Activated CD4-positive, alpha-beta T cell treated with anti-CD3 and anti-CD28 coated beads for 4 hours (primary cell): ENCODE data around the gene TMSB4X.
A peak's percentile ranks its signal among the peaks of the same experiment; 100 is the strongest.
"Not testable (repeated sequence)": the region's sequence is repeated elsewhere in the genome, so short reads cannot be mapped to it uniquely, and the experiment has no call there.

ENCODE experiments used
- DNase-seq, 2 donors: peaks; one replicate each; pipeline ENCODE4 v3.0.0-alpha.2; 2020

The TMSB4X gene

DNA sequence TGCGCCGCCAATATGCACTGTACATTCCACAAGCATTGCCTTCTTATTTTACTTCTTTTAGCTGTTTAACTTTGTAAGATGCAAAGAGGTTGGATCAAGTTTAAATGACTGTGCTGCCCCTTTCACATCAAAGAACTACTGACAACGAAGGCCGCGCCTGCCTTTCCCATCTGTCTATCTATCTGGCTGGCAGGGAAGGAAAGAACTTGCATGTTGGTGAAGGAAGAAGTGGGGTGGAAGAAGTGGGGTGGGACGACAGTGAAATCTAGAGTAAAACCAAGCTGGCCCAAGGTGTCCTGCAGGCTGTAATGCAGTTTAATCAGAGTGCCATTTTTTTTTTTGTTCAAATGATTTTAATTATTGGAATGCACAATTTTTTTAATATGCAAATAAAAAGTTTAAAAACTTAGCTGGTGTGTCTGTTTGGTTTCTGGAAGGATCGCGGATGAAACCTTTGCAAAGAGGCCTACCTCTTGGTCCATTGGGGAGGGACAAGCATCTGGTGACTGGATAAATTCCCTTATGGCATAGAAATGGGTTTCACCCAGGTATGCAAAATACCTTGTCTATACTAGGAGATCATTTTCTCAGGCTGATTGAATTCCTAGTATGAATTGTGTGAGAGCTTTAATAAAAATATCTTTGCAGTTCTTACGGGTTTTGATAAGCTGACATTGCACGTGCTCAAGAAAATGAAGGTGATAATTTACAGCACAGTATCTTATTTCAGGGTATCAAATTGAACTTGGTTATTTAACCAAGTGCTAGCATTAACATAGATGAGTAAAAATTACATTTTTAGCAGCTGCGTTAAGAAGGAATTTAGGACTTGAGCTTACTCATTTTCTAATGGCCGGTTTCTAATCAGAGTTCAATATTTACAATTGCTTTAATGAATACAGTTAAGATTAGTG, 2.2 kb downstream of the TMSB4X start:
- not testable (repeated sequence) for DNase-seq

GRCh38 chrX:12977761-12978204, 2.9 kb downstream of the TMSB4X start:
- DNase-seq, result no peak

DNA sequence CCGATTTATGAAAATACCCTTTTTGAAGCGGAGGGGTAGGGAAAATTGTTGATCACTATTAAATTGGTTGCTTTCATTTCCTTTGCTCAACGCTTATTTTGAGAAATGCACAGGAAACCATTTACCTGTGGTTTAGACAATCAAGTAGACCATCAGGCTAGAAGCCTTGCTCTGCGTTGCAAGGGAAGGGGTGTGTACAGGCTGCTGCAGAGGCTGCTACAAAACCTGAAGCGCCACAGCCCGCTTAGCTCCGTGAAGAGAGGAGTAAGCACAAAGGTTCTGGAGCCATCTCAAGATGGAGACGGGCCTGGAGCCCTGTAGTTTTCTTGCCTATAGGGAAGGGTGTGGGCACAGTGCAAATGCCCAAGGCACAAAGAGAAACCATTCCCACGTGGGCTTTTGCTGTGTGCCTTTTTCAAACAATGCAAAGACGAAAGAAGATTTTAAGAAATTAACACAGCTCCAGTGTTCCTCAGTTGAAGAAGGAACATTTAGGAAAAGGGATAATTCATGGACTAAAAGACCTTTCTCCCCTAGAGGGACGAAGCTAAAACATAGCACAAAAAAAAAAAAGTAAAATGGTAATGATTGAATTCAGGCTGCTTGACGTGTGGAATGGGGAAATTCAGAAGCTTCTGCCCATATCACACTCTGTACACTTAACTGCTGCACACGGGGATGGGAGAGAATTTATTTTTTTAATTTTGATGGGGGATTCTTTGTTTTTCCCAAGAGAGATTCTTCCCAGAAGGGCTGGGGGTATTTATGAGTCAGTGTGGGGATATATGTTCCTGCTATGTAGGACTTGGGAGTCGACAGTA, 3.5 kb downstream of the TMSB4X start:
- peak; percentile 66 to 68 for DNase-seq

DNA sequence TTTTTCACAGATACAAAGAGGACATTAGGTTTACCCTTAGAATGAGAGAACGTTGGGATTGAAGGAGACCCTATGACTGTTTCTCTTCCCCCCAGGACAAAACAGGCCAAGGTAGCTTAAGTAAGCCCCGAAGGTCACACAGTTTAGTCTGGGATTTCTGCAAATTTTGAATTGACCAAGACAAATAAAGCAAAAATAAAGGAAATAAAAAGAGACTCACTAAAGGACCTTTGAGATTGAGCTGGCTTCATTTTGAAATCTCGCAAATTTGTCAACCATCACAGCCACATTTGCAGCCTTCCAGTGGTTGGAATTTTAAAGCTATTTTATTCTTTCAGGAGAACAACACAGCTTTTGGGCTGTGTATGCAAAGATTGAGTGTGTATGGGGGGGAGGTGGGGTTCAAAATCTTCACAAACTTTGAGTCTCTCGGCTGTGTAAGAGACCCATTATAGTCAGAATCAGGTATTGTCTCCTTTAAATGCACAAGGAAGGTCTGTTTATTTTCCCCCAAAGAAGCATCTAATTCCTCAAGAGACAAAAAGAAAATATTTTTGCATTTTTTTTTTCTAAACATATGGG, 4.2 kb downstream of the TMSB4X start:
- DNase-seq, result no peak

DNA sequence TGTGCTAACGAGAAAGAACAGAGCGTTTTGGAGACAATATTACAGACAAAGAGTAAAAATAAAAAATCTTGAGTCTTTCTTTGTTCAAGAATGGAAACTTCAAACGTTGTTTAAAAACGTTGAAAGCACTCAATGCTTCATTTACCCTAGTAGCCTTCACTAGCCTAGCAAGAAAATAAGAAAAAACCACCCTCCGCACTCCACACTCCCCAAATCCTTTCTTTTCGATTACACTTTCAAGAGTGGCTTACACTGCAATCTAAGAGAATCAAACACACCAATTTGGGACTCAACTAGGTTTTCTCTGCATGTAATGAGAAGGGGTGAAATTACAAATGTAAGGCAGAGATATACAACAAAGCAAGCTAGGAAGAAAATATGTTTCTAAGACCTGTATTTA, 4.7 kb downstream of the TMSB4X start:
- no peak for DNase-seq

GRCh38 chrX:12980039-12980438, 5.1 kb downstream of the TMSB4X start:
- not testable (repeated sequence) for DNase-seq

GRCh38 chrX:12981880-12982279, 7.0 kb downstream of the TMSB4X start:
- no peak for DNase-seq

- peak; percentile 43 for DNase-seq
Observed at GRCh38 chrX:12984603-12985319, 9.9 kb downstream of the TMSB4X start.

- DNase-seq, result no peak
Observed at GRCh38 chrX:12985331-12985730, 10.4 kb downstream of the TMSB4X start.

DNA sequence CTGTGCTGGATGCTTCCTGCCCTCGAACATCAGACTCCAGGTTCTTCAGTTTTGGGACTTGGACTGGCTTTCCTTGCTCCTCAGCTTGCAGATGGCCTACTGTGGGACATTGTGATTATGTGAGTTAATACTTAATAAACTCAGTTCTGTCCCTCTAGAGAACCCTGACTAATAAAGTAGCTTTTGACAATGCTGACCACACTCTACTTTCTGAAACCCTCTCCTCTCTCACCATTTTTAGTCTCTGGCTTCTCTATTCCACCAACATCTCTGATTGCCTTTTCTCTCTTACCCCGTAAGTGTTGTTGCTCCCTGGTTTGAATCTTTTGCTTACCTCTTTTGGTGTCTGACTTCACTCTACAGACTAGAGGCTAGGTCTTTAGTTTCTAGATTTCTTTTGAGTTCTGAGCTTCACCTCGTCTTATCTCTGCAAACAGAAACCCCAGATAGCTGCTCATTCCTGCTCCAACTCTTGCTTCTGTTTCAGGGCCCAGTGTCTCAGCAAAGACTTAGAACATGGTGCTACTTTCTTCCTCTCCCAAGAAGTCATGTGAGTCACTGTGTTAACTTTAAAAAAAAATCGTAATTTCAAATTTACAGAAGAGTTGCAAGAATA, 11.4 kb downstream of the TMSB4X start:
- DNase-seq, result no peak

GRCh38 chrX:12986886-12987285, 12.0 kb downstream of the TMSB4X start:
- no peak for DNase-seq

GRCh38 chrX:12987340-12987739, 12.4 kb downstream of the TMSB4X start:
- DNase-seq, result no peak

DNA sequence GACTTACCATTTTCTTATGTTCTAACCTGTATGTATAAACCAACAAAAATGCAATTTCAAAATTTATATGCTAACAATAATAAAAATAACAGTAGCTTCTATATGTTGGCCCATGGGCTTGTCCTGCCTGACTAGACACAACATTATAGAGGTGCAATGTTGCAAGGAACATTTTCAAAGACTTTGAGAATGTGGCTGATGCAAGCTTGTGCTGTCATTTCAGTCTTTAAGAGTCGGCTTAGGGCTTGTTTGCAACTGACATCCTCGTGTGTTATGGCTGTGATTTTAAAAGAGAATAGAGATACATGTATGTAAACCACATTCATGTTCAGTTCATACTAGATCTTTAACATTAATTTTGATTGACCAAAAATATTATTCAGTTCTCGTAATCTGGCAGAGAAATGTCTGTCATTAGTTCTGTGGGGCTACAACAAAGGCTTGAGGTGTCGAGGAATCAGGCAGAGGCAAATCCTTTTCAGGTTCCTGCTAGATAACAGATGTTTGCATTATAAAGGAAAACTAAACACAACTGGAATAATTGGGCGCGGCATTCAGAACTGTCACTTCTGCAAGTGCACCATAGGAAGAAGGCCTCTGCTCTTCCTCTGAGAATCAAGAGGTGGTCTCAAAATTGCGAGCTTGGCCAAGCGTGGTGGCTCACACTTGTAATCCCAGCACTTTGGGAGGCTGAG, 13.1 kb downstream of the TMSB4X start:
- DNase-seq, result no peak

- DNase-seq, result no peak
Observed at GRCh38 chrX:12988797-12989196, 13.9 kb downstream of the TMSB4X start.

- no peak for DNase-seq
Observed at GRCh38 chrX:12989461-12989860, 14.6 kb downstream of the TMSB4X start.

- no peak for DNase-seq
Observed at GRCh38 chrX:12991575-12991974, 16.7 kb downstream of the TMSB4X start.

- no peak for DNase-seq
Observed at GRCh38 chrX:12992544-12993118, 17.7 kb downstream of the TMSB4X start.

GRCh38 chrX:12993826-12994225, 18.9 kb downstream of the TMSB4X start:
- DNase-seq, result no peak

- no peak for DNase-seq
Observed at GRCh38 chrX:12994321-12994720, 19.4 kb downstream of the TMSB4X start.

DNA sequence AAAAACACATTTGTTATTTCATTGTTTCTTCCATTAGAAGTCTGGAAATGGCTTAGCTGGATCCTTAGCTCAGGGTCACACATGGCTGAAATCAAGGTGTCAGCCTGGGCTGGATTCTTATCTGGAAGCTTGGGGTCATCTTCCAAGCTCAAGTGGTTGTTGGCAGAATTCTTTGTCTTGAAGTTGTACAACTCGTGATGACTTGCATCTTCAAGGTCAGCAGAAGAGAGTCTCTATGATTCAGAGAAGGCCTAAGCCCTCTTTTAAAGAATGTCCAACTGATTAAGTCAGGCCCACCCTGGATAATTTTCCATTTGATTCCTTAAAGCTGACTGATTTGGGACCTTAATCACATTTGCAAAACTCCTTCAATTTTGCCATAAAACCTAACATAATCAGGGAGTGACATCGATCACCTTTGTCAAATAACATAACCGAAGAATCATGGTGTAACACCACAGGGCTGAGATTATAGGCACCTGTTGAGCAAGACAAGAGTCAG, 22.1 kb downstream of the TMSB4X start:
- no peak for DNase-seq
